ENCODE results near the gene DIAPH1. TPM values are rescaled to one million over a fixed set of nuclear protein-coding genes. Genes with fewer than 3 reads are reported as not detected.
"Not testable (repeated sequence)": the region's sequence is repeated elsewhere in the genome, so short reads cannot be mapped to it uniquely, and the experiment has no call there.

The DIAPH1 gene
- total RNA-seq, 1 donor from 2014 or later = 43.0 TPM

GRCh38 chr5:141617128-141617527 is 1.7 kb downstream of the DIAPH1 start:
- TF ChIP-seq CTCF (IDR thresholded peaks at IDR 0.05; ENCODE audit: unreplicated experiment) = no peak
- no peak for DNase-seq (ENCODE audit: low spot score in 2 of 2, unreplicated experiment in 2 of 2)
- Mint-ChIP-seq H3K9me3 (no peaks in the 10 kb centered on the region), H3K27ac (no peak overlapping the region), H3K4me1 (peaks cover 24% of the 10 kb centered on the region), H3K27me3 (ENCODE audit: low read depth) (no peaks in the 10 kb centered on the region), H3K36me3 (peaks cover 7% of the 10 kb centered on the region), H3K4me3 (peak overlapping the region; percentile 89)

- no peak for TF ChIP-seq CTCF (IDR thresholded peaks at IDR 0.05; ENCODE audit: unreplicated experiment)
- H3K9me3 Mint-ChIP-seq = no peaks in the 10 kb centered on the region
- H3K36me3 Mint-ChIP-seq = peaks cover 3% of the 10 kb centered on the region
- no peak overlapping the region for H3K27ac Mint-ChIP-seq
- peaks cover 24% of the 10 kb centered on the region for H3K4me1 Mint-ChIP-seq
- no peaks in the 10 kb centered on the region for H3K27me3 Mint-ChIP-seq (ENCODE audit: low read depth)
- H3K4me3 Mint-ChIP-seq = no peak overlapping the region
- DNase-seq (ENCODE audit: low spot score in 2 of 2, unreplicated experiment in 2 of 2) = no peak
Measured at GRCh38 chr5:141615991-141616720, 2.6 kb downstream of the DIAPH1 start.

GRCh38 chr5:141613344-141613743 is 5.5 kb downstream of the DIAPH1 start:
- no peaks in the 10 kb centered on the region for H3K9me3 Mint-ChIP-seq
- no peak for DNase-seq (ENCODE audit: low spot score in 2 of 2, unreplicated experiment in 2 of 2)
- H3K27ac Mint-ChIP-seq = no peak overlapping the region
- peaks cover 3% of the 10 kb centered on the region for H3K36me3 Mint-ChIP-seq
- no peak overlapping the region for H3K4me3 Mint-ChIP-seq
- no peaks in the 10 kb centered on the region for H3K27me3 Mint-ChIP-seq (ENCODE audit: low read depth)
- H3K4me1 Mint-ChIP-seq = peaks cover 22% of the 10 kb centered on the region
- TF ChIP-seq CTCF (IDR thresholded peaks at IDR 0.05; ENCODE audit: unreplicated experiment) = no peak

- H3K27me3 Mint-ChIP-seq (ENCODE audit: low read depth) = no peaks in the 10 kb centered on the region
- H3K9me3 Mint-ChIP-seq = no peaks in the 10 kb centered on the region
- H3K27ac Mint-ChIP-seq = no peak overlapping the region
- no peak overlapping the region for H3K4me3 Mint-ChIP-seq
- TF ChIP-seq CTCF (IDR thresholded peaks at IDR 0.05; ENCODE audit: unreplicated experiment) = no peak
- no peak for DNase-seq (ENCODE audit: low spot score in 2 of 2, unreplicated experiment in 2 of 2)
- peaks cover 7% of the 10 kb centered on the region for H3K4me1 Mint-ChIP-seq
- peaks cover 3% of the 10 kb centered on the region for H3K36me3 Mint-ChIP-seq
Measured at GRCh38 chr5:141611289-141611688, 7.5 kb downstream of the DIAPH1 start.

GRCh38 chr5:141609921-141610320 is 8.9 kb downstream of the DIAPH1 start:
- not testable (repeated sequence) for H3K4me3 Mint-ChIP-seq; H3K36me3 Mint-ChIP-seq; H3K9me3 Mint-ChIP-seq; DNase-seq (ENCODE audit: low spot score in 2 of 2, unreplicated experiment in 2 of 2); H3K27ac Mint-ChIP-seq; H3K27me3 Mint-ChIP-seq (ENCODE audit: low read depth)
- H3K4me1 Mint-ChIP-seq = peaks cover 13% of the 10 kb centered on the region

- Mint-ChIP-seq H3K4me1 (peaks cover 16% of the 10 kb centered on the region), H3K4me3 (no peak overlapping the region), H3K27ac (no peak overlapping the region), H3K27me3 (ENCODE audit: low read depth) (no peaks in the 10 kb centered on the region), H3K9me3 (no peaks in the 10 kb centered on the region), H3K36me3 (no peaks in the 10 kb centered on the region)
- DNase-seq (ENCODE audit: low spot score in 2 of 2, unreplicated experiment in 2 of 2) = no peak
- no peak for TF ChIP-seq CTCF (IDR thresholded peaks at IDR 0.05; ENCODE audit: unreplicated experiment)
Measured at GRCh38 chr5:141609044-141609443, 9.8 kb downstream of the DIAPH1 start.

Data from mesothelial cell of epicardium (in vitro differentiated cells).